Measurements from ENCODE around the gene VENTX.

DNA sequence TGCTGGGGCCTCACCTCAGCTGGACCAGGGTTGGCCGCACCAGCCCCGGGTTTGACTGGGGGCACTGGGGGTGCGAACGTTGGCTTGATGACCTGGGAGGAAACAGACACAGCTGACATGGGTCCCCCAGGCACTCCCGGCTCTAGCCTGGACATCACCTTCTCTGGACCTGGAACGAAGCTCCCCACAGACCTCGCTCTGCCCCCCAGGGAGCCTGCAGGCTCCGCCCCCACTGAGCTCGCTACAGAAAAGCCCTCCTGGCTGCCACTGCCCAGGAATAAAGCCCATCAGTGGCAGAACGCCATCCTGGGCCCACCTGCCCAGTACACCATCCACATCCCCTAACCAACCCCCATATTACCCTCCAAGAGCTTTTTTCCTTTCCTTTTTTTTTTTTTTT, 26.0 kb downstream of the VENTX start:
- no peak for TF ChIP-seq CTCF (IDR thresholded peaks at IDR 0.05)
- TF ChIP-seq POLR2A (IDR thresholded peaks at IDR 0.05) = no peak
